Dedifferentiated amniotic fluid mesenchymal stem cell (primary cell): ENCODE results near the gene TXNDC12.
"Not testable (repeated sequence)": the region's sequence is repeated elsewhere in the genome, so short reads cannot be mapped to it uniquely, and the experiment has no call there.

Source experiments
- DNase-seq: peaks from one replicate; pipeline ENCODE4 v3.0.0-alpha.2; 2016; ENCODE audit errors: extremely low spot score

Gene TXNDC12

GRCh38 chr1:52045666-52046195, 9.3 kb downstream of the TXNDC12 start:
- DNase-seq, result not testable (repeated sequence)

- DNase-seq, result no peak
Observed at GRCh38 chr1:52045236-52045635, 9.8 kb downstream of the TXNDC12 start.

GRCh38 chr1:52041551-52042185, 13.3 kb downstream of the TXNDC12 start:
- no peak for DNase-seq

GRCh38 chr1:52037909-52038308, 17.1 kb downstream of the TXNDC12 start:
- no peak for DNase-seq

GRCh38 chr1:52037402-52037814, 17.6 kb downstream of the TXNDC12 start:
- no peak for DNase-seq

- no peak for DNase-seq
Observed at GRCh38 chr1:52034050-52034384, 21.0 kb downstream of the TXNDC12 start.

- peak; percentile 90 for DNase-seq
Observed at GRCh38 chr1:52033190-52034049, 21.6 kb downstream of the TXNDC12 start, which contains the start of gene KTI12. KTI12 (minus strand) TSS chr1:52033810; CDS start chr1:52033761, 49 bp downstream.

GRCh38 chr1:52032785-52033131, 22.2 kb downstream of the TXNDC12 start:
- DNase-seq, result no peak

GRCh38 chr1:52032124-52032784, 22.7 kb downstream of the TXNDC12 start:
- DNase-seq, result no peak

- DNase-seq, result not testable (repeated sequence)
Observed at GRCh38 chr1:52028839-52029238, 26.2 kb downstream of the TXNDC12 start.

- no peak for DNase-seq
Observed at GRCh38 chr1:52028328-52028727, 26.7 kb downstream of the TXNDC12 start.

GRCh38 chr1:52026278-52026677, 28.7 kb downstream of the TXNDC12 start:
- no peak for DNase-seq

- DNase-seq, result no peak
Observed at GRCh38 chr1:52022133-52022532, 32.9 kb downstream of the TXNDC12 start.

- DNase-seq, result no peak
Observed at GRCh38 chr1:52008071-52008809, 46.8 kb downstream of the TXNDC12 start.

GRCh38 chr1:52007215-52008002, 47.6 kb downstream of the TXNDC12 start:
- DNase-seq, result peak; percentile 38

- not testable (repeated sequence) for DNase-seq
Observed at GRCh38 chr1:52006081-52006553, 48.9 kb downstream of the TXNDC12 start.

- DNase-seq, result peak; percentile 68
Observed at GRCh38 chr1:52005548-52005947, 49.4 kb downstream of the TXNDC12 start.

- no peak for DNase-seq
Observed at GRCh38 chr1:52003877-52004276, 51.1 kb downstream of the TXNDC12 start.

- DNase-seq, result peak; percentile 93
Observed at GRCh38 chr1:52002038-52002917, 52.7 kb downstream of the TXNDC12 start.

GRCh38 chr1:51998701-51999100, 56.3 kb downstream of the TXNDC12 start:
- DNase-seq, result no peak
